Neural progenitor cell (in vitro differentiated cells): ENCODE data around the gene NCKAP5. TPM values are rescaled to one million over a fixed set of nuclear protein-coding genes. Genes with fewer than 3 reads are reported as not detected.
A peak's percentile ranks its signal among the peaks of the same experiment; 100 is the strongest.

Experiments
- DNase-seq: peaks from one replicate; pipeline ENCODE4 v3.0.0-alpha.2; 2016; ENCODE audit warnings: low spot score
- H2AFZ ChIP-seq: fragments of 200-600 bp; sonication (generic); replicated peaks from 2 replicates; pipeline ENCODE4 v1.6.1; 2016; ENCODE audit warnings: antibody characterized with exemption
- H3F3A ChIP-seq: fragments of 200-600 bp; sonication (generic); 2 replicates; pipeline ENCODE4 v1.6.1; 2016; ENCODE audit warnings: antibody characterized with exemption, low read depth
- H3K27ac ChIP-seq: fragments of 200-600 bp; sonication (generic); 2 replicates; pipeline ENCODE4 v1.5.1; 2016; ENCODE audit warnings: mild to moderate bottlenecking
- H3K27me3 ChIP-seq: fragments of 200-600 bp; sonication (generic); 2 replicates; pipeline ENCODE4 v1.6.1; 2016; ENCODE audit warnings: mild to moderate bottlenecking, moderate library complexity
- H3K36me3 ChIP-seq: fragments of 200-600 bp; sonication (generic); 2 replicates; pipeline ENCODE4 v1.5.1; 2016
- H3K4me1 ChIP-seq: fragments of 200-600 bp; sonication (generic); 2 replicates; pipeline ENCODE4 v1.6.1; 2016; ENCODE audit warnings: mixed run types
- H3K4me2 ChIP-seq: fragments of 200-600 bp; sonication (generic); 2 replicates; pipeline ENCODE4 v1.6.1; 2016
- H3K4me3 ChIP-seq: fragments of 200-600 bp; sonication (generic); 2 replicates; pipeline ENCODE4 v1.5.1; 2016
- H3K79me2 ChIP-seq: fragments of 200-600 bp; sonication (generic); 2 replicates; pipeline ENCODE4 v1.6.1; 2016; ENCODE audit warnings: low read depth
- H3K9ac ChIP-seq: fragments of 200-600 bp; sonication (generic); 2 replicates; pipeline ENCODE4 v1.6.1; 2016
- H3K9me3 ChIP-seq: fragments of 200-600 bp; sonication (generic); 2 replicates; pipeline ENCODE4 v1.5.1; 2016; ENCODE audit warnings: low read depth
- H4K20me1 ChIP-seq: fragments of 200-600 bp; sonication (generic); 2 replicates; pipeline ENCODE4 v1.6.1; 2016; ENCODE audit warnings: low read depth
- H3K27ac Mint-ChIP-seq: 3 replicates; pipeline ENCODE4 v1.8.0; 2021; ENCODE audit warnings: mixed read lengths
- H3K27me3 Mint-ChIP-seq: 2 replicates; pipeline ENCODE4 v1.8.0; 2022; ENCODE audit warnings: low read depth, mild to moderate bottlenecking, inconsistent platforms, moderate library complexity, mixed read lengths; ENCODE audit not compliant: insufficient read depth
- H3K36me3 Mint-ChIP-seq: 3 replicates; pipeline ENCODE4 v1.8.0; 2021; ENCODE audit warnings: mixed read lengths
- H3K4me1 Mint-ChIP-seq: 3 replicates; pipeline ENCODE4 v1.8.0; 2021; ENCODE audit warnings: mixed read lengths
- H3K4me3 Mint-ChIP-seq: 3 replicates; pipeline ENCODE4 v1.8.0; 2021; ENCODE audit warnings: mild to moderate bottlenecking, moderate library complexity, mixed read lengths
- H3K9me3 Mint-ChIP-seq: 3 replicates; pipeline ENCODE4 v1.8.0; 2020; ENCODE audit warnings: mixed read lengths
- CTCF ChIP-seq: fragments of 200-600 bp; sonication (generic); IDR thresholded peaks from 2 replicates; pipeline ENCODE4 v1.5.1; 2017; ENCODE audit warnings: antibody characterized with exemption, mild to moderate bottlenecking
- EZH2 ChIP-seq: fragments of 200-600 bp; sonication (generic); IDR thresholded peaks from 2 replicates; pipeline ENCODE4 v1.6.1; 2017; ENCODE audit warnings: antibody characterized with exemption, mild to moderate bottlenecking, moderate library complexity
- EZH2phosphoT487 ChIP-seq: fragments of 200-600 bp; sonication (generic); IDR thresholded peaks from 2 replicates; pipeline ENCODE4 v1.6.1; 2017; ENCODE audit warnings: antibody characterized with exemption
- total RNA-seq: library from RNA; depleted of rRNA; stranded (reverse); fragments of >200 nt; gene quantifications from 2 replicates; pipeline ENCODE4 v1.2.3, GENCODE V29; 2015; ENCODE audit warnings: low replicate concordance

NCKAP5 gene
- total RNA-seq, 1 donor from 2014 or later, result 0.47 TPM

GRCh38 chr2:132760405-132760804 lies 807.9 kb downstream of the NCKAP5 start:
- H3K36me3 Mint-ChIP-seq, result peaks cover 4% of the 10 kb centered on the region
- H3K4me2 ChIP-seq, result peak overlapping the region; percentile 21
- no peaks in the 10 kb centered on the region for H3K36me3 ChIP-seq
- H2AFZ ChIP-seq, result no peak overlapping the region
- no peak overlapping the region for H3K4me3 ChIP-seq
- H3K27me3 ChIP-seq, result no peaks in the 10 kb centered on the region
- H3K4me1 ChIP-seq, result peaks cover 14% of the 10 kb centered on the region
- H3K9me3 Mint-ChIP-seq, result peaks cover 2% of the 10 kb centered on the region
- H3K9ac ChIP-seq, result no peak overlapping the region
- no peak overlapping the region for H3K4me3 Mint-ChIP-seq
- H3K4me1 Mint-ChIP-seq, result peaks cover 39% of the 10 kb centered on the region
- no peaks in the 10 kb centered on the region for H3F3A ChIP-seq
- no peaks in the 10 kb centered on the region for H4K20me1 ChIP-seq
- H3K27me3 Mint-ChIP-seq, result no peaks in the 10 kb centered on the region
- no peaks in the 10 kb centered on the region for H3K79me2 ChIP-seq
- no peak for DNase-seq
- TF ChIP-seq EZH2phosphoT487 (no peak), EZH2 (no peak), CTCF (no peak)
- H3K9me3 ChIP-seq, result peaks cover 3% of the 10 kb centered on the region
- no peak overlapping the region for H3K27ac Mint-ChIP-seq
- H3K27ac ChIP-seq, result no peak overlapping the region

GRCh38 chr2:132758995-132759394 lies 809.3 kb downstream of the NCKAP5 start:
- no peak overlapping the region for H3K4me3 ChIP-seq
- no peak overlapping the region for H2AFZ ChIP-seq
- no peak overlapping the region for H3K4me3 Mint-ChIP-seq
- H3K27me3 ChIP-seq, result no peaks in the 10 kb centered on the region
- H3K9me3 Mint-ChIP-seq, result peaks cover 3% of the 10 kb centered on the region
- peaks cover 52% of the 10 kb centered on the region for H3K4me1 Mint-ChIP-seq
- H3K36me3 Mint-ChIP-seq, result peaks cover 5% of the 10 kb centered on the region
- H3K4me1 ChIP-seq, result peaks cover 14% of the 10 kb centered on the region
- H3K27me3 Mint-ChIP-seq, result no peaks in the 10 kb centered on the region
- H3F3A ChIP-seq, result no peaks in the 10 kb centered on the region
- peaks cover 3% of the 10 kb centered on the region for H3K9me3 ChIP-seq
- H3K27ac ChIP-seq, result no peak overlapping the region
- TF ChIP-seq EZH2 (no peak), CTCF (no peak), EZH2phosphoT487 (no peak)
- H4K20me1 ChIP-seq, result no peaks in the 10 kb centered on the region
- no peak overlapping the region for H3K27ac Mint-ChIP-seq
- H3K9ac ChIP-seq, result no peak overlapping the region
- H3K79me2 ChIP-seq, result no peaks in the 10 kb centered on the region
- H3K4me2 ChIP-seq, result no peak overlapping the region
- H3K36me3 ChIP-seq, result no peaks in the 10 kb centered on the region
- DNase-seq, result no peak

GRCh38 chr2:132757676-132758075 lies 810.6 kb downstream of the NCKAP5 start:
- H3K36me3 ChIP-seq, result no peaks in the 10 kb centered on the region
- no peaks in the 10 kb centered on the region for H3K27me3 Mint-ChIP-seq
- no peak overlapping the region for H3K4me3 ChIP-seq
- H3K4me1 Mint-ChIP-seq, result peaks cover 52% of the 10 kb centered on the region
- H3K27ac ChIP-seq, result no peak overlapping the region
- no peak for TF ChIP-seq EZH2phosphoT487
- TF ChIP-seq EZH2, result no peak
- no peak for TF ChIP-seq CTCF
- H3K27me3 ChIP-seq, result no peaks in the 10 kb centered on the region
- peaks cover 14% of the 10 kb centered on the region for H3K4me1 ChIP-seq
- no peak overlapping the region for H3K4me3 Mint-ChIP-seq
- H3K79me2 ChIP-seq, result no peaks in the 10 kb centered on the region
- no peak overlapping the region for H3K9ac ChIP-seq
- peaks cover 3% of the 10 kb centered on the region for H3K9me3 ChIP-seq
- H3K27ac Mint-ChIP-seq, result no peak overlapping the region
- H2AFZ ChIP-seq, result no peak overlapping the region
- H3K36me3 Mint-ChIP-seq, result peaks cover 5% of the 10 kb centered on the region
- H4K20me1 ChIP-seq, result no peaks in the 10 kb centered on the region
- no peak overlapping the region for H3K4me2 ChIP-seq
- H3F3A ChIP-seq, result no peaks in the 10 kb centered on the region
- H3K9me3 Mint-ChIP-seq, result peaks cover 3% of the 10 kb centered on the region
- DNase-seq, result no peak
